Upper lobe of right lung (tissue), 1 donor: ENCODE results near the gene IL1RAP. TPM values are rescaled to one million over a fixed set of nuclear protein-coding genes. Genes with fewer than 3 reads are reported as not detected.

Experiments
- ATAC-seq: fragments of 200-7000 bp; cut with Tn5 transposase; one replicate; pipeline ENCODE4 v1.9.1; 2020; ENCODE audit warnings: mild to moderate bottlenecking, moderate library complexity
- DNase-seq: peaks from one replicate; pipeline ENCODE4 v3.0.0-alpha.2; 2020
- H3K27ac ChIP-seq: fragments of 200-600 bp; one replicate; pipeline ENCODE4 v1.8.0; 2022
- H3K27me3 ChIP-seq: fragments of 200-600 bp; one replicate; pipeline ENCODE4 v1.8.0; 2022; ENCODE audit warnings: mild to moderate bottlenecking
- H3K36me3 ChIP-seq: fragments of 200-600 bp; one replicate; pipeline ENCODE4 v1.8.0; 2022
- H3K4me1 ChIP-seq: fragments of 200-600 bp; one replicate; pipeline ENCODE4 v1.8.0; 2022
- H3K4me3 ChIP-seq: fragments of 200-600 bp; one replicate; pipeline ENCODE4 v1.8.0; 2022; ENCODE audit warnings: mild to moderate bottlenecking
- H3K9me3 ChIP-seq: fragments of 200-600 bp; one replicate; pipeline ENCODE4 v1.8.0; 2022
- intact Hi-C: fragments of 100-400 bp; cut with DNase I; formaldehyde crosslinking; loops from one replicate; pipeline ENCODE4 v1.11.0; 2022
- total RNA-seq: library from RNA; stranded (reverse); fragmentation: NEBNext Ultra II Directional; extraction: Animal tissue kit (Norgen Biotek cat#: 25700); gene quantifications from one replicate; pipeline ENCODE4 v1.2.1, GENCODE V29; 2021
- TF ChIP-seq, protein P1 (sequence below): fragments of 200-600 bp; IDR thresholded peaks from one replicate; pipeline ENCODE4 v1.8.0; 2022; ENCODE audit warnings: antibody characterized with exemption
- donor health status: DM: no; HTN: yes; CAD: no; lungs with severe emphysema.

IL1RAP gene
- total RNA-seq, 1 donor from 2014 or later = 34.6 TPM

- no peaks in the 10 kb centered on the region for H3K27me3 ChIP-seq
- H3K36me3 ChIP-seq = no peaks in the 10 kb centered on the region
- TF ChIP-seq, protein P1, sequence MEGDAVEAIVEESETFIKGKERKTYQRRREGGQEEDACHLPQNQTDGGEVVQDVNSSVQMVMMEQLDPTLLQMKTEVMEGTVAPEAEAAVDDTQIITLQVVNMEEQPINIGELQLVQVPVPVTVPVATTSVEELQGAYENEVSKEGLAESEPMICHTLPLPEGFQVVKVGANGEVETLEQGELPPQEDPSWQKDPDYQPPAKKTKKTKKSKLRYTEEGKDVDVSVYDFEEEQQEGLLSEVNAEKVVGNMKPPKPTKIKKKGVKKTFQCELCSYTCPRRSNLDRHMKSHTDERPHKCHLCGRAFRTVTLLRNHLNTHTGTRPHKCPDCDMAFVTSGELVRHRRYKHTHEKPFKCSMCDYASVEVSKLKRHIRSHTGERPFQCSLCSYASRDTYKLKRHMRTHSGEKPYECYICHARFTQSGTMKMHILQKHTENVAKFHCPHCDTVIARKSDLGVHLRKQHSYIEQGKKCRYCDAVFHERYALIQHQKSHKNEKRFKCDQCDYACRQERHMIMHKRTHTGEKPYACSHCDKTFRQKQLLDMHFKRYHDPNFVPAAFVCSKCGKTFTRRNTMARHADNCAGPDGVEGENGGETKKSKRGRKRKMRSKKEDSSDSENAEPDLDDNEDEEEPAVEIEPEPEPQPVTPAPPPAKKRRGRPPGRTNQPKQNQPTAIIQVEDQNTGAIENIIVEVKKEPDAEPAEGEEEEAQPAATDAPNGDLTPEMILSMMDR = no peak
- no peaks in the 10 kb centered on the region for H3K9me3 ChIP-seq
- H3K4me1 ChIP-seq = no peaks in the 10 kb centered on the region
- intact Hi-C loops = no loop called here
- ATAC-seq = no peak
- no peak for DNase-seq
- H3K27ac ChIP-seq = no peak overlapping the region
- H3K4me3 ChIP-seq = no peak overlapping the region
These were observed 185.9 kb downstream of the IL1RAP start for GRCh38 chr3:190699776-190700175.

DNA sequence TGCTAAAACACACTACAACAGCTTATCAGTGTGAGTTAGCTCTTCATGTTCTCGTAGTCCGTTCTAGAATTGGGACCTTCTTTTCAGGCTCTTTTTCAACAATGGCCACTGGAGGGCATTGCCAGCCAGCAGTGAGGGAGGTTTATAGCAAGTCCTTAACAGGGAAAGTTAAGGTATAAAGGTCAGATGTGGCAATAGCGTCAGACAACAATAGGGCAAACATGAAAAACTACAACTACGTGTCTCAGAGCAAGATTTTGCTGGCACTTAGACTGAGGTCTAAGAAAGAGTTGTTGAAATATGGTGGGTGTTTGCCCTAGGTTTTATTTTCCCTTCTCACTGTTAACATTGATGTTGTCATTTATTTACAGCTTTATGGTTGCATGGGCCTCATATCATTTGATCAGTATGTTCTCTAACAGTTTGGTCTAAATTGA lies 187.2 kb downstream of the IL1RAP start:
- Histone ChIP-seq H3K27me3 (no peaks in the 10 kb centered on the region), H3K4me3 (no peak overlapping the region), H3K36me3 (no peaks in the 10 kb centered on the region), H3K27ac (no peak overlapping the region), H3K4me1 (no peaks in the 10 kb centered on the region), H3K9me3 (no peaks in the 10 kb centered on the region)
- intact Hi-C loops = no loop called here
- DNase-seq = no peak
- ATAC-seq = peak; percentile 84
- TF ChIP-seq, protein P1 = peak; percentile 56

DNA sequence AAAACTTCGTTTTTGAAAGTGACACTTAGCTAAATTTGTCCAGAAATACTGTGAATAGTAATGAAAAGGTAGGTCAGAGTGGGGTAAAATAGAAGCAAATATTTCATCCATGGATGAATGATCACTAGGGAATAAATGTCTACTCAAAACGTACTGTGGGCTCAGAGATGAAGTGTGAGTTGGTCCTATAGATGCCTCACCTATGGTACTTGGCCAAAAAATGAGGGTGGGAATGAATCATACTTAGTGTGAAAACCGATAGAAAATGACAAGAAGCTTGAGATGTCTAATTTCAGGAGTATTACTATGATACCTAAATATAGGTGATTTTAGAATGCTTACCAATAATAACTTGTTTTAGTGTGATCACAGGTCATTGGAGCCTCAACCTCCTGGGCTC lies 192.7 kb downstream of the IL1RAP start:
- Histone ChIP-seq H3K4me1 (no peaks in the 10 kb centered on the region), H3K36me3 (no peaks in the 10 kb centered on the region), H3K4me3 (no peak overlapping the region), H3K9me3 (no peaks in the 10 kb centered on the region), H3K27ac (no peak overlapping the region), H3K27me3 (no peaks in the 10 kb centered on the region)
- intact Hi-C loops = no loop called here
- ATAC-seq (no peak), DNase-seq (no peak)
- TF ChIP-seq, protein P1 = no peak

Other genes starting within 250 kb of the IL1RAP start
- 14.6 TPM for gene CLDN1, start 191.6 kb upstream of the IL1RAP start, total RNA-seq
- 0.14 TPM for gene CLDN16, start 125.9 kb upstream of the IL1RAP start, total RNA-seq
- gene TMEM207, start 64.2 kb upstream of the IL1RAP start, total RNA-seq = not detected